Ovary (tissue), 9 donors: ENCODE data around the gene NUDT22. TPM values are rescaled to one million over a fixed set of nuclear protein-coding genes. Genes with fewer than 3 reads are reported as not detected.
A peak's percentile ranks its signal among the peaks of the same experiment; 100 is the strongest.

Source experiments
- DNase-seq, 5 donors: peaks; one replicate each; pipeline ENCODE4 v3.0.0-alpha.2; 2019 to 2020
- H3K27ac ChIP-seq, 2 donors: fragments of 200-600 bp; one replicate each; pipeline versions ENCODE4 v1.5.1 to v1.8.0; 2019 to 2022
- H3K27me3 ChIP-seq: fragments of 200-600 bp; one replicate; pipeline ENCODE4 v1.8.0; 2022
- H3K36me3 ChIP-seq: fragments of 200-600 bp; sonication (generic); one replicate; pipeline ENCODE4 v1.5.1; 2019
- H3K4me1 ChIP-seq: one replicate; pipeline ENCODE4 v1.8.1; 2013; ENCODE audit warnings: mild to moderate bottlenecking, moderate library complexity; ENCODE audit not compliant: insufficient read depth
- H3K4me3 ChIP-seq: fragments of 200-600 bp; sonication (generic); one replicate; pipeline ENCODE4 v1.5.1; 2017
- H3K9me3 ChIP-seq, 2 donors: fragments of 200-600 bp in 1 of 2; sonication (generic) in 1 of 2; one replicate each; pipeline versions ENCODE4 v1.5.1 to v1.8.1; 2013 to 2019; ENCODE audit warnings: mild to moderate bottlenecking in 1 of 2, moderate library complexity in 1 of 2
- EP300 ChIP-seq: sonication (generic); formaldehyde crosslinking; IDR thresholded peaks from one replicate; pipeline ENCODE4 v1.6.1; 2017; ENCODE audit warnings: antibody characterized with exemption
- POLR2A ChIP-seq: fragments of 450-650 bp; IDR thresholded peaks from one replicate; pipeline ENCODE4 v1.6.1; 2017; ENCODE audit warnings: antibody characterized with exemption, mild to moderate bottlenecking, moderate library complexity
- WGBS, 3 donors: extraction: QIAGEN DNeasy Blood & Tissue Kit in 1 of 3; methylation state at CpG; one replicate each; pipeline versions ENCODE4 v1.1.5 to v1.1.7; 2013 to 2017; 5-methylcytosine and 5-hydroxymethylcytosine counted together
- intact Hi-C, 4 donors: fragments of 100-400 bp; cut with DNase I; formaldehyde crosslinking; loops; one replicate each; pipeline versions ENCODE4 v1.11.0 to v1.15.1; 2022 to 2023
- polyA plus RNA-seq, 2 donors: library from polyadenylated mRNA; stranded (reverse); fragments of 200-250 nt in 1 of 2; fragments of 350-450 nt in 1 of 2; fragmentation: Illumina TruSeq in 1 of 2; extraction: RNeasy Lipid Tissue Mini Kit (QIAGEN cat#74804) in 1 of 2; gene quantifications; one replicate each; pipeline ENCODE4 v1.2.3, GENCODE V29; 2013 to 2014
- total RNA-seq, 7 donors: library from RNA; depleted of rRNA in 2 of 7; stranded (reverse); fragments of >200 nt in 2 of 7; fragmentation: NEBNext Ultra II Directional in 3 of 7; extraction: Animal tissue kit (Norgen Biotek cat#: 25700) in 3 of 7; gene quantifications; one replicate each; pipeline versions ENCODE4 v1.1.0 to v1.2.4, GENCODE V29; 2016 to 2023
- TF ChIP-seq, protein P1 (sequence below), 3 donors: fragments of 450-650 bp in 2 of 3; fragments of 200-600 bp in 1 of 3; IDR thresholded peaks; one replicate each; pipeline versions ENCODE4 v1.5.1 to v1.8.0; 2016 to 2022; ENCODE audit warnings: antibody characterized with exemption in 3 of 3, mild to moderate bottlenecking in 1 of 3
- donor health status: DM: no; HTN: no; CAD: no; lungs with moderate emphysema.
- donor health status: DM: no; HTN: no; CAD: no.
- donor health status: Bipolar disorder and iron deficiency.
- donor health status: DM: yes; HTN: yes; CAD: no.
- donor health status: DM: no; HTN: no; CAD: no.
- donor health status: DM: yes; HTN: yes; CAD: no.

Gene NUDT22
- total and polyA plus RNA-seq, 9 donors, result 4.8 to 52.7 (median 36.8) TPM

DNA sequence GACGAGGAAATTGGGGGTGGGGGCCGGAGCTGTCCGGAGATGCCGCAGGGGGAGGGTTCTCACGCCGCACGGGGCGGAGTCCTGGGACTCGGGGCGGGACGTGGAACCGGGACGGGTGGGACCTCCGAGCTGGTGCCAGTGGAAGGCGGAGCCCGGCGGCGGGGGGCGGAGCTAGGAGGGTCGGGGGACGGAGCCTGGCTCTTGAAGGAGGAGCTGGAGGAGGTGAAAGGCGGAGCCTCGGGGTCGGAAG lies 15.1 kb downstream of the NUDT22 start:
- DNase-seq, result peak in 3 of 5 donors; percentile 100
- H3K9me3 ChIP-seq, result no peaks in the 10 kb centered on the region
- intact Hi-C loops, result loop anchor here in 1 of 4 donors (1.0 to 5.0 kb wide), 2 partner anchors 29 to 66 kb away; partner anchors contain the start of gene ESRRA
- H3K36me3 ChIP-seq, result no peaks in the 10 kb centered on the region
- 0 to 1% (median 1%) methylated on average over 20 to 24 of the region's 24 CpGs for WGBS, 3 donors
- no peaks in the 10 kb centered on the region for H3K27me3 ChIP-seq
- TF ChIP-seq, protein P1, sequence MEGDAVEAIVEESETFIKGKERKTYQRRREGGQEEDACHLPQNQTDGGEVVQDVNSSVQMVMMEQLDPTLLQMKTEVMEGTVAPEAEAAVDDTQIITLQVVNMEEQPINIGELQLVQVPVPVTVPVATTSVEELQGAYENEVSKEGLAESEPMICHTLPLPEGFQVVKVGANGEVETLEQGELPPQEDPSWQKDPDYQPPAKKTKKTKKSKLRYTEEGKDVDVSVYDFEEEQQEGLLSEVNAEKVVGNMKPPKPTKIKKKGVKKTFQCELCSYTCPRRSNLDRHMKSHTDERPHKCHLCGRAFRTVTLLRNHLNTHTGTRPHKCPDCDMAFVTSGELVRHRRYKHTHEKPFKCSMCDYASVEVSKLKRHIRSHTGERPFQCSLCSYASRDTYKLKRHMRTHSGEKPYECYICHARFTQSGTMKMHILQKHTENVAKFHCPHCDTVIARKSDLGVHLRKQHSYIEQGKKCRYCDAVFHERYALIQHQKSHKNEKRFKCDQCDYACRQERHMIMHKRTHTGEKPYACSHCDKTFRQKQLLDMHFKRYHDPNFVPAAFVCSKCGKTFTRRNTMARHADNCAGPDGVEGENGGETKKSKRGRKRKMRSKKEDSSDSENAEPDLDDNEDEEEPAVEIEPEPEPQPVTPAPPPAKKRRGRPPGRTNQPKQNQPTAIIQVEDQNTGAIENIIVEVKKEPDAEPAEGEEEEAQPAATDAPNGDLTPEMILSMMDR (IDR thresholded peaks at IDR 0.05), result no peak
- TF ChIP-seq POLR2A, result no peak
- no peak for TF ChIP-seq EP300
- peak overlapping the region; percentile 89 to 99 for H3K27ac ChIP-seq
- peak overlapping the region; percentile 96 for H3K4me3 ChIP-seq
- H3K4me1 ChIP-seq, result peaks cover 13% of the 10 kb centered on the region

DNA sequence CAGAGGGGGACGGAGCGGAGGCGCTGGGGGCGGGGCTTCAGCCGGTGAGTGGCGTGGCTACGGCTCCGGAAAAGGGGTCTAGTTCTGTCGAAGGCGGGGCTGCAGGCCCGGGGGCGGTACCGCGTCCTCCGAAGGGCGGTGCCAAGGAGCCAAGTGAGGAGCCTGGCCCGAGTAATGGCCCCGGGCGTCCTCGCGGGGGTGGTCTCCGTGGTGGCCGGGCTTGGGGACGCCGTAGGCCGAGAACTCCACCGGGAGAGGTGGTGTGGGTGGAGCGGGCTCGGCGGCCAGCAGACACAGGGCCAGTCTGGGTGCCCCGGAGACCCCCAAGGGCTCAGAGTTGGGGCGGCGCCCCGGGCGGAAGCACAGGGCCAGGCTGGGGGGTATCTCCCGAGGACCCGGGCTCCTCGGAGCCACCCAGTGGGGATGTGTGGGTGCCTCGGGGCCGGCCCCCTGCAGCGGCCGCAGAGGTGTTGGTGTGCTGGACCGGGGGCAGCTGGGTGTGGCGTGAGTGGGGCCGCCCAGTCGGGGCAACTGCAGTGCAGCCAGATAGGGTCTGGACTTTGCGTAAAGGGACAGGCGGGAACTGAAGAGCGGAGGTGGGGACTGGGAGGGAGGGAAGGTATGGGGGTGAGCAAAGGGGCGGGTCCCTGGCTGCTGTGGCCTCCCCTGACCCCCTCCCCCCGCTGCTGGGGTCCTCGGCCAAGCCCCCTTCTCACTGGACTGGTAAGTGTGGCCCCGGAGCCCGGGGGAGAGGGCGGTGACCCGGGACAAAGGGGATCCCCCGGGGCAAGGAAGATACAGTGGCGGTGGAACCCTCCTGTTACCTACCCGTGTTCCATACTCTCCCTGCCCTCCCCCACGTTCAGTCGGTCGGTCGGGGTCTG lies 15.7 kb downstream of the NUDT22 start:
- Histone ChIP-seq H3K9me3 (no peaks in the 10 kb centered on the region), H3K4me3 (peak overlapping the region; percentile 96), H3K27ac (peak overlapping the region; percentile 39 to 89), H3K4me1 (peaks cover 14% of the 10 kb centered on the region), H3K27me3 (no peaks in the 10 kb centered on the region), H3K36me3 (no peaks in the 10 kb centered on the region)
- intact Hi-C loops, result loop anchor here in 1 of 4 donors (1.0 to 5.0 kb wide), 2 partner anchors 29 to 66 kb away; partner anchors contain the start of gene ESRRA
- peak in 4 of 5 donors; percentile 70 to 100 (median 90) for DNase-seq
- TF ChIP-seq, protein P1 (IDR thresholded peaks at IDR 0.05), result no peak
- TF ChIP-seq EP300 (no peak), POLR2A (peak; percentile 51)
- 0 to 1% (median 0%) methylated on average over 56 to 63 of the region's 63 CpGs for WGBS, 3 donors

DNA sequence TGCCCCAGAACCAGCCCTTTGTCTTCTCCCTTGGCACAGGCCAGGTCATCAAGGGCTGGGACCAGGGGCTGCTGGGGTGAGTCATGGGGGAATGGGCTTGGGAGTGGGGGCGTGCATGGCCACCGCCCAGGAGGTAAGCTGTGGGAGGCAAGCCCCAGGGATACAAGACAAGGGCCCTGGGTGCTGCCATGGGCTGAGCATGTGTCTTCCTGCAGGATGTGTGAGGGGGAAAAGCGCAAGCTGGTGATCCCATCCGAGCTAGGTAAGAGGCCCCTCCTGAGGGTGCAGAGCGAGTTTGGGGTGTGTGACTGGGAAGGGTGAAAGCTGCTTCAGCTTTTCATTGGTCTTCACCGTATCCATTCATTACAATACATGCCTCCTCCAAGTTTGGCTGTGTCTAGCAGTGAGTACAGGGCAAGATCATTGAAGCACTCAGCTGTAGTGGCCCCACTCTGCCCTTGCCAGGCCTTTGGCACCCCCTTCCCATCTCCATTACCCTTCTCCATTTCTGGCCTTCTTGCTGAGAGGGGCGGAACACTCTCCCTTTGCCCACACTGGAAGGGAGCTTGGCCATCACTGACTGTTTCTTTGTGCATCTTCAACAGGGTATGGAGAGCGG lies 17.3 kb downstream of the NUDT22 start:
- Histone ChIP-seq H3K9me3 (no peaks in the 10 kb centered on the region), H3K36me3 (no peaks in the 10 kb centered on the region), H3K27ac (no peak overlapping the region), H3K27me3 (no peaks in the 10 kb centered on the region), H3K4me1 (peaks cover 14% of the 10 kb centered on the region), H3K4me3 (no peak overlapping the region)
- no peak for TF ChIP-seq EP300
- TF ChIP-seq, protein P1 (IDR thresholded peaks at IDR 0.05), result no peak
- no peak for TF ChIP-seq POLR2A
- no peak for DNase-seq
- intact Hi-C loops, result loop anchor here in 1 of 4 donors (5.0 kb wide), 1 partner anchor 64 kb away; the partner anchor contains the start of gene ESRRA
- 76 to 82% (median 81%) methylated on average over 8 of the region's 8 CpGs for WGBS, 3 donors

GRCh38 chr11:64244107-64244506 lies 18.0 kb downstream of the NUDT22 start:
- Histone ChIP-seq H3K36me3 (no peaks in the 10 kb centered on the region), H3K4me1 (peaks cover 14% of the 10 kb centered on the region), H3K9me3 (no peaks in the 10 kb centered on the region), H3K27me3 (no peaks in the 10 kb centered on the region), H3K4me3 (no peak overlapping the region), H3K27ac (no peak overlapping the region)
- 43 to 58% (median 49%) methylated on average over 5 of the region's 5 CpGs for WGBS, 3 donors
- no peak for TF ChIP-seq POLR2A
- TF ChIP-seq EP300, result no peak
- TF ChIP-seq, protein P1 (IDR thresholded peaks at IDR 0.05), result no peak
- DNase-seq, result no peak
- intact Hi-C loops, result loop anchor here in 1 of 4 donors (5.0 kb wide), 1 partner anchor 63 kb away; the partner anchor contains the start of gene ESRRA
